Measurements from ENCODE around the gene DMAP1.

Gene DMAP1

DNA sequence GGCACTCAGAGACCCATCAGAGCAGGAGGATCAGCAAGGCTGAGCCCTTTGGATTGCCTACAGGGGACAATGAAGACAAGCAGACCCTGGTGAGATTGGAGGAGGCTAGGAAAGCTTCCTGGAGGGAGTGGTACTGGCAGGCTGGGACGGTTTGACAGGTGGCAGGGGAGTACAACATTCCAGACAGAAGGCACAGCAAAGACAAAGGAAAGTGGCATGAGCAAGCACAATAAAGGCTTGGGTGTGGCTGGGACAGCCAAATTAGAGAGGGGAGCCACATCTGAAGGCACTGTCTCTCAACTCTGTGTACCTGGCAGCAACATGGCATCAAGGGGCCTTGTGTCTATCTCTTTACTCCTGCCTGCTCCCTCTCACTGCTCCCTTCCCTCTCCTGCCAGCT, 38.2 kb downstream of the DMAP1 start:
- no peak overlapping the region for H3K27ac ChIP-seq
- DNase-seq (ENCODE audit: low read depth, low spot score): no peak

DNA sequence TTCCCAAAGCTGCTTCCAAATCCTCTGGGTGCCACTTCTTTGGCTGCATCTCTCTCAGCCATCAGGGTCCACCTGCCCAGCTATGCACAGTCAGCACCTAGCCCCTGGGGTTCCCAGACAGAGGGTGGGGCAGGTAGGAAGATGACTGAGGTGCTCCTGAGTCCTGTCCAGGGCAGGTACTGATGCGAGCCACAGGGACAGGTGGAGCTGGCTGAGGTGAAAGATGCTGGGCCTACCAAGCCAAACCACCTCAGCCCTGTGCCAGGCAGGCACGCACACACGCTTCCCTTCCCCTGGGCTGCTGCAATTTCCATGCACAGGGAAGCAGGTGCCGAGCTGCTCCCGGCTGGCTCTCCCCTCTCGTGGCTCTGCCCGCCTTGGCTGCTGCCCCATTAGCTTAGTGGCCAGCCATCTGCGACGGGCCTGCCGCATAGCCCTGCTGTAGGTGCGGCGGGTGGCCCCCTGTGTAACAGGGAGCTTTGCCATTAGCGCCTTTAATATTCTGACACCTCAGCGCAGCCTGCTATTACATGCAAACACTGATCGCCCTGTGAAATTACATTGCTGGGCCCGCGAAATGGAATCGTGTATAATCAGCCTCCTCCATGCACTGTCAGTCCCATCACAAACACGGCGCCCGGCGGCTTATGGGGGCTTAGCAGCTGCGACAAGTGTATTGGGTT, 38.9 kb downstream of the DMAP1 start:
- no peak for DNase-seq (ENCODE audit: low read depth, low spot score)
- no peak overlapping the region for H3K27ac ChIP-seq

DNA sequence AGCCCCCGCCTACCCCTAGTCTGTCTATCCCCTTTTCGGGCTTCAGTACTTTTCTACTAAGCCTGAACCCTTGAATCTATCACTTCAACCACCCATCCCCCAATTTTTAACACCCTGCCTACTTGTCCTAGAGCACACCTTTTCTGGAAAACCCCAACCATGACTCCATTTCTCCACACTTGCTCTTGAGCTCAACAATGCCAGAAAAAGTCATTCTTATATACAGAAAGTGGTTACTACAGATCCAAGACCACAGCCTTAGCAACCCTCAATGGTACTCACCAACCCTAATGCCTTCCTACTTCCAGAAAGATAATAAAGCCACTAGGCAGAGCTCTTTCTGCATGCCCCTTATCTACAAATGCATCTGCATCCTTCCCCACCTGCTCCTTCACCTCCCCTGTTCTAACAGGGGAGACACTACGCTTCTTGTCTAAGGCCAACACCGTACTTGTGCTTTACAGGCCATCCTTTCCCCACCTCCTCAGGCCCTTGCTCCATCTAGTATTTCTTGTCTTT, 41.2 kb downstream of the DMAP1 start:
- DNase-seq (ENCODE audit: low read depth, low spot score): no peak
- no peak overlapping the region for H3K27ac ChIP-seq

DNA sequence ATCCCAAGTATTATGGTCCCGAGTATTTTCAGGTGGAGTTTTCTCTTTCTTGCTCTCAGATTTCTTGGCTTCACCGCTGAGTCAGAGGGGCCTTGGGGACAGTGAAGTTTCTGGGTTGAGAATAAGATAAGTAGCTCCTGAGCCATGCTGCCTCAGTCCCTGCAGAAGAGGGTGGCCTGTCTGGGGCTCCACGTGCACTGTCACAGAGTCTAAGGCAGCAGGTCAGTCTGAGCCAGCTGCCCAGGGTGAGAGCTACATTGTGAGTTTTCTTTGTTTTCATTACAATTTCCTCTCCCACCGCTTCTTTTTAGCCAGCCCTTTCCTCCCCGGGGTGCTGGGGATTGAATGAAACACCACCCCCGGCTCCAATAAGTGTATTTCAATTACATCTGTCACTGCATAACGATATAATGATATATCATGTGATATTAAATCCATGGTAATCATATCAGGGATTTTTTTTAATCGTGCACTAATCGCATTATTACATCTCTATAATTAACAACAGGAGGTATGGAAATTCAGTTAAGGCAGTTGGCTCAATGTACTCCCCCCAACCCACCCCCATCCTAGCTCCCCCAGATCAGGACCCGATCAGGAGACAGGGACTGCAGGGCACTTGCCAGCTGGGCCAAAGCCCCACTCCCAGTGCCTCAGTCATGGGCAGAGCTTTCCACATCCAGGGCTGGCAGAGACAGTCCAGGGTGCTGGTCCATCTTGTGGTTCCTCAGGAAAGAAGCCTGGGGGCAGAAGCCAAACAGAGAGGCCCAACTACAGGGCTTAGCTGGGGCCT, 43.7 kb downstream of the DMAP1 start:
- DNase-seq (ENCODE audit: low read depth, low spot score): no peak

DNA sequence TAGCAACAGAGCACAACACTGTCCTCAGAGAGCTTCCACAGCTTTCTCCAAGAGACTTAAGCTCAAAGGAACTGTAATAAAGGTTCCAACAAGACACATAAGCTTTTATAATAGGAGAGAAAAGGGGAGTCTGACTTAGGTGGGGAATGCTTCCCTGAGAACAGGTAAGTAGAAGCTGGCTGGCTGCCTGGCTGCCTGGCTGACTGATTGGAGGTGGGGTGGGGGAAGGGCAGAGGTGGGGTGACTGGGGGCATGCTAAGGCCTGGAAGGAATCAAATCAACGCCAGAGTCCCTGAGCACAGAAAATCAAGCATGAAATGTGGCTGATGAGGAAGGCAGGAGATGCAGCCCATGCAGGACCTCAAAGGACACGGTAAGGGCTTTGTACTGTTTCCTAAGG, 45.8 kb downstream of the DMAP1 start:
- no peak overlapping the region for H3K27ac ChIP-seq
- DNase-seq (ENCODE audit: low read depth, low spot score): no peak

More for the DNA sequence above, 43.7 kb downstream of the DMAP1 start:
- H3K27ac ChIP-seq: no peak overlapping the region

DNA sequence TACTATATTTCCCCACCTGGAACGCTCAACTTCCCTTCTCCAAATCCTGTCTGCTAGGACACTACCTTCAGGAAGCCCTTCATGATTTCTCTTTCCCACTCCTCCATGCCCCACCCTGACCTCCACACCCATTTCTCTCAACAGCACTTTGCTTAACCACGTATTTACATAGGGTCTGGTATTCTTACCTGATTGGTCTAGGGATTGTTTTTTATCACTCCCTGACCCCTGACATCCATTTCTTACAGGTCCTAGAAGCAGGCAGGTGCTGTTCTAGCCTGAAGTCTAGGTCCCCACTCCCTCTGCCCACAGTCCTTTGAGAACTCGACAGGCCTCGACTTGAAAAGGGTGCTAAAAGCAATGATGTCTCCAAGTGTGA, 47.5 kb downstream of the DMAP1 start:
- no peak for DNase-seq (ENCODE audit: low read depth, low spot score)

DNA sequence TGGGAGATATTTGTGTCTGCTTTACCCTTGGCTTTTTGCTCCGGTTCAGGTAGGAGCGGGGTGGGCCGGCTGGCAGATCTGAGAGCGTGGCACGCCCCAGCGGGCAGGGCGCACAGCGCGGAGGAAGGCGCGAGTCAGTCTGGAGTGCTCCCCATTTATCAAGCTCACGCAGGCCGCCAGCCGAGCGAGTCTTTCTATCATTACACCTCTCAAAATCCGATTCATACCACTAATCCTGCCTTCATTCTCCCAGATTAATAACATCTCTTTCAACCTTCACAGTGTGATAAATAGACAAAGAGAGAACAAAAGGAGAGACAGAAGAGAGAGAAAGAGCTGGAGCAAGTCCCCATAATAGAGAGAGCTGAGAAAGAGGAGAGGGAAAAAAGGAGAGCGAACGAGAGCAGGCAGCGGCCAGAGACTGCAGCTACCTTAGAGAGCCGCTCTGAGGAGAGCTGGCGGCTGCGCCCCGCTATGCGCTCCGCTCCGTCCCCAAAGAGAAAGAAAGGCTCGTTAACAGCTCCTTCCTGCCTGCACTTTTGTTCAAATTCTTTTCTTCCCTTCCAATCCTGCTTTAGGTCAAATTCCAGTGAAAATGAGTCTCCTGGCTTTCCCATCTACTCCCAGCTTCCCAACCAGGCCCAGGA, 48.0 kb downstream of the DMAP1 start:
- no peak overlapping the region for H3K27ac ChIP-seq
- no peak for DNase-seq (ENCODE audit: low read depth, low spot score)

More for the DNA sequence above, 47.5 kb downstream of the DMAP1 start:
- no peak overlapping the region for H3K27ac ChIP-seq

DNA sequence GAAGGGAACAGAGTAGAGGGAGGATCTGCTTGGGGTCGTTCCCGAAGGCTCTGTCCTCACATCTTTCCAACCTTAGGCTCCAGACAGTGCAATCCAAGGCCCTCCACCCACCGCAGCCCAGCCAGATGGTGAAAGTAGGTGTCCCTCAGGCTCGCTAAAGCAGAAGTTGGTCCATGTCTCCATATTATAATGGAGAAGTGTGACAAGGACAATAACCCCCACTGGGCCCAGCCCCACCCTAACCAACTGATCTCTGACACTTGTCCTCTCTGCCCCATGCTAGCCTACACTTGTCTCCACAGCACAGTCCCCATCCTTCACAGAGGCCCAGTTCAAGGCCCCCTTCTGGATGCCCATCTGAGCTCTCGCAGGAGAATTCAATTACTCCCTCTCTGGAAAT, 48.7 kb downstream of the DMAP1 start:
- DNase-seq (ENCODE audit: low read depth, low spot score): no peak
- no peak overlapping the region for H3K27ac ChIP-seq

DNA sequence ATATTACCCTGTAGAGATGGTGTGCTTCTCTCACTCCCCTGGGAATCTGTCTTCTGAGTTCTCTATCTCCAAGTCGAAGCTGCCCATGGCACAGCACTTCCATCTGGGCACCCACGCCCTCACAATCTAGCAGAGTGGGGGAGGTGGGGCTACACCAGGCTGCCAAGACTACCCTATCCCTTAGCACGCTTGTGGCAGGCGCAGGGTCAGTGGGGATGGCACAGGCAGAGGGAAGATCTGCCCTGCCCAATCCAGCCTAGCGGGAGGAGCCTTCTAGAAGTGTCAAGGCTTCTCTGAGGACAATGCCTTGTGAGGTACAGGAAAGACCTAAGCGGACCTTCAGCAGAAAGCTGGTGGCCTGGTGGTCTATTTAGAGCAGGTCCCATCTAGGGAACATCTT, 49.1 kb downstream of the DMAP1 start:
- H3K27ac ChIP-seq: no peak overlapping the region
- DNase-seq (ENCODE audit: low read depth, low spot score): no peak

DNA sequence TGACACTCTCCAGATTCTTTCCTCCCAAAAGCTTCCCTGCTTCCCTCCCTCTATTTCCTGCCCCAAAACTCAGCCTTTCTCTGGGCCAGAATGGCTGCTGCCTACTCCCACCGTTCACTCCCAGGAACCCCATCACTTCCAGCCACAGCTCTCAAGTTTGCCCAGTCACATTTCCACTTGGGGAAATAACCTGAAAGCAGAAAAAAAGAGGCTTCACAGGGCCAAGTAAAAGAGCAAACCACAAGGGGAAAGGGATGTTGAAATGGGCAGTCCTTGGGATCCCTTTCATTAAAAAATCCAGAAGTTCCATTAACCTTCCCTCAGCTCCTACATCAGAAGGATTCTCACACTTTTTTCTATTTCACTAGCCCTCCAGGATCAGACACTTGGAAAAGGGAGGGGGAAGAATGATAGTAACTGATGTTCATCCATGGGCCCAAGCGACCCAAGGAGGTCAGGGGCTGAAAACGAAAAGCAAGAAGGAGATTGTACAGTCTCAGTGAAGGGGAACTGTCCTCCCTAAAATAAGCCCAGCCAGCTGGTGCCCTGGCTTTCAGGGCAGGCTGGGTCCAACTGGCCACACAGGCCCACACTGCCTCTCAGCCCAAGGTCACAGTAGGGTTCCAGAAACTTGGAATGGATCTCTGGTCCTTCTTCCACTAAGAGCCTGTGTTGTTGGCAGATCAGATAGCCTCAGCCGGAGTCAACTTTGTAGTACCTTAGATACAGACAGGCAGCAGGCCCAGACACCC, 49.7 kb downstream of the DMAP1 start:
- no peak for DNase-seq (ENCODE audit: low read depth, low spot score)
- no peak overlapping the region for H3K27ac ChIP-seq

DNA sequence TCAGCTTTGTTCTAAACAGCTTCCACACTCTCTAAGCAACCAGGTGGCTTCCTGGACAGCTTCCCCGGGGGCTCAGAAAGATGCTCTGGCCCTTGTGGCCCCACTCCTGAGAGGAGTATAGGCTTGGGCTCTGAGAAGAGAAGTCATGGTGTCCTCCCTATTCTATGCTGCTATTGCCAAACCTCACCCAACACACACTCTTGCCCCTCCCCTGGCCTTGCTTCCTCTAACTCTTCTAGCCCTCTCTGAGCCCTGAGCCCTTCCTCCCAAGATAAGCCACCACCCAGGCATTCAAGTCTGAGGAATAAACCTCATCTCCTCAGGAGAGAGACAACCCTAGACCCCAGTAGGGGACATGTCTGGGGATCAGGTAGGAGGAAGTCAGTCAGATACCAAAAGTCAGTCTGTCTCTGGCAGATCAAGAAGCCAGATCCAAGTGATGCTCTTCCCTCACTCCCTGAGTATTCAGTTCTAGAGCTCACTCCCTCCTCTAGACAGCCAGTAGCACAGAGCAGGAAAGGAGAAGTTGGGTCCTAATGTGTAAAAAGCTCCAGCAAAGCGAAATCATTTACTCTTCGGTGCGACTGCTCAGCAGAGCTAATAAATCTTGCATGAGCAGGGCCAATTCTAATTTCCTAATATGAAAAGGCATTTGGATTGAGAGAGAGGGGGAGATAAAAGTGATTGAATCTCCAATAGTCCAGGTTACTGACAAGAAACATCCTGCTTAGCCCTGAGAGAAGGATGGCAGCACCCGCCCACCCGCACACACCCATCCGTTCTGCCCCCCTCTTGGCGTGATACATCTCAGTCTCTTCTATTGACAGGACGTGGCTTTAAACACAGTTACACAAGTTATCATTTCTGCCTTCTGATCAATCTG, 50.5 kb downstream of the DMAP1 start:
- no peak overlapping the region for H3K27ac ChIP-seq
- no peak for DNase-seq (ENCODE audit: low read depth, low spot score)

DNA sequence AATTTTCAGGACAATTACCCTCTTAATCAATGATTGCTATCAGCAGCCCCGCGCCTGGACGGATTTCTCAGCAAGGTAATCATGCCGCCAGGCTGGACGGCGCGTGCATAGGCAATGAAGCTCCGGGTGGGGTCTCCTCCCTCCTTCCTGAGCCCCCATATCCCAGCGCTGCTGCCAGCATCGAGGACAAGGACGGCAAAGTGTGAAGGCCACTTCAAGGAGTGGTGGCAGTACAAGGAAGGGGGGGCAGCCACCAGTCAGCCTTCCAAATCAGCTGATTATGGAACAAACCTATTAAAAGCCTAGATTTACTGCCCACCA, 51.1 kb downstream of the DMAP1 start:
- DNase-seq (ENCODE audit: low read depth, low spot score): no peak
- no peak overlapping the region for H3K27ac ChIP-seq

DNA sequence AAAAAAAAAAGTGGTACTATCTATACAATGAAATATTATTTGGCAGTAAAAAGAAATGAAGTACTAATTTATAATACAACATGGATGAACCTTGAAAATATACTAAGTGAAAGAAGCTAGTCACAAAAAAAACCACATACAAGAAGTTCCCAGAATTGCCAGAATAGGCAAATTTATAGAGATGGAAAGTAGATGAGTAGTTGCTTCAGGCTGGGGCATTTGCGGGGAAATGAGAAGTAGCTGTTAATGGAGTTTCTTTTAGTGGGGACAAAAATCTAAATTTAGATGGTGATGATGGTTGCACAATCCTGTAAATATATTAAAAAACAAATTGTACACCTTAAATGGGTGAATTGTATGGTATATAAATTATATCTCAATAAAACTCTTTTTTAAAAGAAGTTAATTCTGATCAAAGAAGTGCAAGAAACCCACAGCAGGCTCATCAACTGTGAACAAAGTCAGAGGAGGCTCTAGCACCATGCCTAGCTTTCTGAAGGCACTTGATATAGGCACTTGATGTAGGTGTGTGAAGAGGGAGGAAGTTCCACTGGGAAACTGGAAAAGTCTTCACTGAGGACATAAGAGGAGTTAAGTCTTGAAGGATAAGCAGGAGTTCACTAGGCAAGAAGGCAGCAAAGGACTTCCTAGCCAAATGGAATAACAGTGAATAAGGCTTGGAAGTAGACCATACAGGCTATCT, 52.5 kb downstream of the DMAP1 start:
- H3K27ac ChIP-seq: no peak overlapping the region
- no peak for DNase-seq (ENCODE audit: low read depth, low spot score)

DNA sequence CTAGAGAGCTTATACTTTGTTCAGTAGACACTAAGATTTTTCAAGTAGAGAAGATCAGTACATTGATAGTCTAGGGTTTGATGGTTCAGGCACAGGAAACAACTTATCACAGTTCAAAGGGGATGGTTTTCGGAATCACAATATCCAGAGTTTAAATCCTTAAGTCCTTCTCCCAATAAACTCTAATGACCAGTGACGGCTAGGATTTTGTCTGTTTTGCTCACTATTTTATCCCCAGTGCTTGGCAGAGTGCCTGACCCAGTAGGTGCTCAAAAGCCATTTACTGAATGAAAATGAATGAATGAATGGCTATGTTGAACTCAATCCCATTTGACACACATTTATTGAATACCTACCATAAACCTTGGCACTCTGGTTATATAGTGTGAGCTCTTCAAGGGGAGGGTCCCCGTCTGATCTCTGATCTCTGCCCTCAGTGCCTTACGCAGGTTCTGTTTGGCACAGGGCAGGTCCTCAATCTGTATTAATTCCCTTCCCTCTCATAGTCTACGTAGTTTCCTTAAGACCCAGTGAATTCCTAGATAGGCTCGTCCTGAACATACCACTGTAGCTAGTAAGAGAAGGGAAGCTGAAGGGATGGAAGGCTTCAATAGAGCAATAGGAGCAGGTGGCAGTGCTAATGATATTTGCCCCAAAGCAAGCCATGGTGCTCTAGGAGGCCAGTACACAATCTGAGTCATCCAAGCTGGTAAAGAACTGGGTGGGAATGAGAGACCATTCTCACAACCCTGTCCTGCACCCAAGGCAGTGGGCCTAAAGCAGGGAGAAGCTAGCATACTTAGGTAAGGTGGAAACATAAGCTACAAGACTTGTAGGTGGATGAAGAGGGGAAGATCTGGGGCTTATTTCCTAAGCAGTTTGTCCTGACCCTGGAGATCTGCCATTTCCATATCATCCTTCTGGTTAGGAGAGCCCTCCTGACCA, 53.4 kb downstream of the DMAP1 start:
- no peak for DNase-seq (ENCODE audit: low read depth, low spot score)
- no peak overlapping the region for H3K27ac ChIP-seq

DNA sequence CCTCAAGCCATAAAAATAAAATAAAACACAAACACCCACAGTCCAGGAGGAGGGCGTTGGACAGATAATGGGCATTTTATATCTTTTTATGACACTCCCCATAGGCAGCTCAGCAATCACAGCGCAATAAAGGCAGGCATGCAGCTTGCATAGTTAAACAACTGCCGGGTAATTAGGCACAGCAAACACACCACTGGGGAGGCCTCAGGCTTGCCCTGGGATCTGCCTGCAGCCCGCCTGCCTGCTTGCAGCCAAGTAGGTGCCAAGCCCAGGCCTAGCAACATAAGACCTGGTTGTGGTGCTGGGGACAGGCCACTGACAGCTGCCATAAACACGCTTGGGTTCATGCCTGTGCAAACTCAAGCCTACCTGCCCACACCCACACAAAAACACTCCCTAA, 54.2 kb downstream of the DMAP1 start:
- no peak for DNase-seq (ENCODE audit: low read depth, low spot score)
- no peak overlapping the region for H3K27ac ChIP-seq

DNA sequence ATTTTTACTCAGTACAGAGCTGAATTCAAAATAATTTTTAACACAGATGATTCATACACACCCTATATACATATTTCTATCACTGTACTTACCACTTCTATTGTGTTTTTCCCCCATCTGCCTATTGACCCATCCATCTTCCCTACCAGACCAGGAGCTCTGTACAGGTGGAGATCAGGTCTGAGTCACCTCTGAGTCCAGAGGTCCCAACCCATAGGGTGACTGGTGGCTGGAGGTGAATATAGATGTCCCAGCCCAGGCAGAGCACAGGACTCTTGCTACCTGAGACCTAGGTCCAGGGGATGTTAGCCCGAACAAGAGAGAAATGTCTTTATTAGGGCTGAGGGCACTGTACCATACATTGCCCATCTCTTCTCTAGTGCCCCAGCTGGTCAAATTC, 54.8 kb downstream of the DMAP1 start:
- H3K27ac ChIP-seq: no peak overlapping the region
- DNase-seq (ENCODE audit: low read depth, low spot score): no peak

All from epithelial cell of prostate (primary cell).